Hematopoietic multipotent progenitor cell treated with erythropoietin and hydrocortisone succinate and interleukin-3 and kit ligand, for 15 days (in vitro differentiated cells): ENCODE data around the gene HNRNPUL1.

Experiments used
- DNase-seq: peaks from one replicate; pipeline ENCODE4 v3.0.0-alpha.2; 2015; ENCODE audit warnings: low spot score

Gene HNRNPUL1

DNA sequence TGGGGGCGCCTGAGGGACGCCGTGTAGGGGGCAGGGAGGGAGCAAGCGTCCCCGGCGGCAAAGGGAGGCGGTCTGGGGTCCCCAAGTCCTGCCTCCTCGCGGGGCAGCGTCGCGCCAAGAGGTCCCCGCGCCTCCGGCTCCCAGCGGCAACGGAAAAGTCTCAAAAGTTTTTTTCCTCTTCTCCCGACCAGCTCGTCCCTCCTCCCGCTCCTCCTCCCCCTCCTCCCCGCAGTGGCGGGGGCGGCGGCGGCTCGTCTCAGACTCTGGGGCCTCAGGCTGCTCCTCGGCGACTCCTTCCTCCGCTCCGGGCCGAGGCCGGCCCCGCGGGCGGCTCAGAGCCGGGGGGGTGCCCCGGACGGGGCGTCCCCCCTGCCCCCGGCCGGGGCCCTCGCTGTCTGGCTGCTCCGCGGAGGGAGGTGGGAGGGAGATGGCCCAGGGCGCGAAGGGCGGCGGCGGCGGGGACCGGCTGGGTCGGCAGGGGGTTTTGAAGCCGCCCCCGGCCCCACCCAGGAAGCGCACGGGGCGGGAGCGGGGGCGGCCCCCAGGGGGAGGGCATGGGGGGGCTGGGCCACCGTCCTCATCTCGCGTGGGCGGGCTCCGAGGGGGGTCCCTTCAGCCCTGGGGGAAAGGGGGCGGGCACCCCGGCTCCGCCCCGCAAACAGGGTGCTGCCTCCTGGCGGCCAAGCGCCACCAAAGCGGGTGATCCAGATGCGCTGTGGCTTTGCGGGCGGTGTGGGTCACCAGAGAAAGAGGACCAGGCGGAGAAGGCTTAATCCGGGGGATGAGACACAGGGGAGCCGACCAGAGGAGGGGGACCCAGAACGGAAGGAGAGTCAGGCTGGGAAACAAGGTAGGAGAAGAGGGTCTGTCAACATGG, 89.5 kb downstream of the HNRNPUL1 start, which contains the start of gene TGFB1:
TGFB1 (minus strand) TSS at position 457 of the 877 bp plus-strand sequence. CDS start 878 bp downstream, outside the sequence.
- peak; percentile 70 for DNase-seq

DNA sequence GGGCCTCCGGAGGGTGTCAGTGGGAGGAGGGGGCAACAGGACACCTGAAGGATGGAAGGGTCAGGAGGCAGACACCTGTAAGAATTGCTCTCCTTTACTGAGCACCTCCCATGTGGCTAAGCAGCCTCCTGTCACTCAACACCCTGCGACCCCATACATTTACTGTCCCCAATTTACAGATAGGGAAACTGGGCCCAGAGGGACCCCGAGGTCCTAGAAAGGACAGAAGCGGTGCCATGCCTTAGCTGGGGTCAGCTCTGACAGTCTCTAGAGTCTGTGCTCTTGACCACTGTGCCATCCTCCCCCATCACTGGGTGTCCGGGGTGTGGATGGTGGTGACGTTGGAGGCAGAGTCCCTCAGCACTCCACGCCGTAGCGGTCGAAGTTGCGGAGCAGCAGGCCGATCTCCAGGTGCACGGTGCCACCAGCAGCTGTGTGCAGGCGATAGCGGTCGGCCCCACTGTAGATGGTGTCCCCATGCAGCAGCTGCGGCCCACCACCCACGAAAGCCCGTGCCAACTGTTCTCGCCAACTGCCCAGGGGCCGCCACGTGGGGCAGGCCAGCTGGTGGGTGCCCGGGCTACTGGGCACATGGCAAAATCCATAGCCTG, 90.3 kb downstream of the HNRNPUL1 start:
- no peak for DNase-seq

DNA sequence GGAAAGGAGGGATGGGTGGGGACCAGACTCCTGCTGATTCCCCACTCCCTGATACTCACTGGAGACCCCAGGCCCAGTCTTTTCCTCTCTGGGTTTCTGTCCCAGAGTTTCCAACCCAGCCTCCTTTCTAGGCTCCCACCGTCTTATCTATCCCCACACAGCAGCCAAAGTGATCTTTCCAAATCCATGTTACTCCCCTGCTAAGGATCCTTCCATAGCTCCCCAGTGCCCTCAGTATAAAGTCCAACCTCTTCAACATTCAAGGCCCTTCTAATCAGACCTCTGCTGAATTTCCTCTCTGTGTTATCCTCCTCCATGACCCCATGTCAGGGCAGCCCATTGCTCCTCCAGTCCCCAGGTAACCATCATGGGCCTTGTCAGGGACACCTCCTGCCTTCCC, 90.9 kb downstream of the HNRNPUL1 start:
- DNase-seq = no peak

DNA sequence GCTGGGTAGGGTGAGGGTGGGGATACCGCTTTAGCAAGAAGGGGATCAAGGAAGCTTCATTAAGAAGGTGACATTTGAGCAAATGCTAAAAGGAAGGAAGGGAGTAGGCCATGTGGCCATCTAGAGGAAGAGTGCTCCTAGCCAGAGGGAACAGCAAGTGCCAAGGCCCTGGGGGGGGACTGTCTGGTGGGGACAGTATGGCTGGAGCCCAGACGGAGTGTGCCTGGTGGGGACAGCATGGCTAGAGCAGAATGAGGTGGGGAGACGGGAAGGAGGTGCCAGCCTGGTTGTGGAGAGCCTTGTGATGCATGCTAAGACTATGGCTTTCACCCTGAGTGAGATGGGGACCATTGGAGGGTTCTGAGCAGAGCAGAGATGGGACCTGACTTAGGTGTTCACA, 91.6 kb downstream of the HNRNPUL1 start:
- DNase-seq = no peak

DNA sequence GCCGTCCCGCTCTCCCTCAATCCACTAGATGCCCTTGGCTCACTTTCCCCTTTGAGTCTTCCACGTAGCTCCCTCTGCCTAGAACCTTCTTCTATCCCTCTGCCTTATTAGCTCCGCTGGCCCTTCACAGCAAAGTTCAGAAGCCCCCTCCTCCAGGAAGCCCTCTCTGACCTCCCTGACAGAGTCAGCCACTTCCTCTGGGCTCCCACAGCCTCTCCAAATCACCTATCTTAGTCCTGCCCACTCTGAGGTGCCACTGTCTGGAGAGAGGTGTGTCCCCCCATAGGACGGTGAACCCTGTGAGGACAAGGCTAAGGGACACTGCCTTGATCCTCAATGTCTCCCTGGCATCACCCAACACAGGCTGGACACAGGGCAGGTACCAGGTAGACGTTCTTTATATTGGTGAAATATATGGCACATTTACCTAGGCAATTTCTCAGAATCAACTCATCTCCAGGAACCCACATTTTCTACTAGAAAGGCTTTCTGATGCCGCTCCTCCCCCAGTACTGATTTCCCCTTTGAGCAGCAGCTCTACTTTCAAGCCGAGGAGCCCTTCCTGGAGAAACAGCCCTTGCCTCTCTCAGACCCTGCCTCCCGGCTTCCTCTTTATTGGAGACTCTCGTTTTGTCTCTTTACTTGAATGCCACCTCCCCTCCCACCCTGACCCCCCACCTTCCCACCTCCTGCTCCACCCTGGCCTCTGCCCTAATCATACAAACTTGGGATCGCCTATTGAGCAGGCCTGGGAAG, 93.0 kb downstream of the HNRNPUL1 start:
- no peak for DNase-seq
